Sigmoid colon (tissue), 7 donors: ENCODE results near the gene FICD. TPM values are rescaled to one million over a fixed set of nuclear protein-coding genes. Genes with fewer than 3 reads are reported as not detected.

Experiments
- DNase-seq: peaks from one replicate; pipeline ENCODE4 v3.0.0-alpha.2; 2019
- H3K27ac ChIP-seq, 4 donors: fragments of 200-600 bp; sonication (generic); one replicate each; pipeline ENCODE4 v1.5.1; 2016 to 2019; ENCODE audit warnings: mild to moderate bottlenecking in 1 of 4
- H3K27me3 ChIP-seq, 3 donors: fragments of 200-600 bp; sonication (generic); one replicate each; pipeline ENCODE4 v1.5.1; 2019; ENCODE audit warnings: mild to moderate bottlenecking in 1 of 3
- H3K36me3 ChIP-seq, 4 donors: fragments of 200-600 bp; sonication (generic); one replicate each; pipeline ENCODE4 v1.5.1; 2016 to 2019
- H3K4me1 ChIP-seq, 4 donors: fragments of 200-600 bp; sonication (generic); one replicate each; pipeline ENCODE4 v1.5.1; 2017 to 2019
- H3K4me3 ChIP-seq, 4 donors: fragments of 200-600 bp; sonication (generic); one replicate each; pipeline ENCODE4 v1.5.1; 2017 to 2019; ENCODE audit warnings: mild to moderate bottlenecking in 2 of 4, moderate library complexity in 1 of 4
- H3K9me3 ChIP-seq, 4 donors: fragments of 200-600 bp in 3 of 4; sonication (generic) in 3 of 4; one replicate each; pipeline versions ENCODE4 v1.5.1 to v1.6.1; 2013 to 2019
- EP300 ChIP-seq, 4 donors: sonication (generic); formaldehyde crosslinking; IDR thresholded peaks; one replicate each; pipeline ENCODE4 v1.6.1; 2017; ENCODE audit warnings: antibody characterized with exemption in 4 of 4
- POLR2A ChIP-seq, 2 donors: fragments of 450-650 bp; IDR thresholded peaks; one replicate each; pipeline ENCODE4 v1.6.1; 2016; ENCODE audit warnings: antibody characterized with exemption in 2 of 2, mild to moderate bottlenecking in 2 of 2, moderate library complexity in 2 of 2
- POLR2AphosphoS5 ChIP-seq, 4 donors: sonication (generic); formaldehyde crosslinking; IDR thresholded peaks; one replicate each; pipeline ENCODE4 v1.6.1; 2017; ENCODE audit warnings: antibody characterized with exemption in 4 of 4
- WGBS, 2 donors: extraction: QIAGEN DNeasy Blood & Tissue Kit; methylation state at CpG; one replicate each; pipeline ENCODE4 v1.1.7; 2013; 5-methylcytosine and 5-hydroxymethylcytosine counted together
- intact Hi-C: fragments of 100-400 bp; cut with DNase I; formaldehyde crosslinking; loops from one replicate; pipeline ENCODE4 v1.15.1; 2023
- polyA plus RNA-seq, 3 donors: library from polyadenylated mRNA; stranded (reverse); fragments of 200-250 nt; gene quantifications; one replicate each; pipeline ENCODE4 v1.2.3, GENCODE V29; 2013
- total RNA-seq, 4 donors: library from RNA; depleted of rRNA; stranded (reverse); fragments of >200 nt; gene quantifications; one replicate each; pipeline ENCODE4 v1.1.0, GENCODE V29; 2016
- TF ChIP-seq, protein P1 (sequence below), 4 experiments: fragments of 450-650 bp in 3 of 4; fragments of 200-600 bp in 1 of 4; IDR thresholded peaks; one replicate each; pipeline ENCODE4 v1.5.1; 2016 to 2019; ENCODE audit warnings: antibody characterized with exemption in 4 of 4, mild to moderate bottlenecking in 3 of 4, moderate library complexity in 2 of 4
- donor health status: healthy with polysubstance abuse.
- donor health status: Bipolar disorder and iron deficiency.
- donor health status: healthy.

The FICD gene
- total and polyA plus RNA-seq, 7 donors = 1.2 to 5.4 (median 3.2) TPM; not detected in 1

DNA sequence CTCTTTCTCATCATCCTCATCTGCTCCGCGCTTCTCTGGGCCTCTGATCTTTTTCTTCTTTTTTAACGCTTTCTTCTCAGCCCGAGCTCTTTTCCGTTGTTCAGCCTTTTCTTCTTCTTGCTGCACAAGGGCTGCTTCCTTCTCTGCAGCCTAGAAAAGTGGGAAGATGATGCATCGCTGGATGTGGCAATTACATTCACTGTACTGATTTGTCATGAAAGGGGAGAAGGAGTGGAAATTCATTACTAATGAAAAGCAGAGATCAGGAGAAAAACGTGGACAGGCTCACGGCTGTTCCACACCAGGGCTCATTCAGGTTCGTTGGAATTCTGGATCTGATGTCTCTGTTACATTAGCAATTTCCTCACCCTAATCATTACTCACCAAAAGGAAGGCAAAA is 15.1 kb downstream of the FICD start:
- 92 to 94% methylated on average over 9 of the region's 9 CpGs for WGBS, 2 donors
- no peak for TF ChIP-seq POLR2AphosphoS5 (IDR thresholded peaks at IDR 0.05)
- TF ChIP-seq, protein P1, sequence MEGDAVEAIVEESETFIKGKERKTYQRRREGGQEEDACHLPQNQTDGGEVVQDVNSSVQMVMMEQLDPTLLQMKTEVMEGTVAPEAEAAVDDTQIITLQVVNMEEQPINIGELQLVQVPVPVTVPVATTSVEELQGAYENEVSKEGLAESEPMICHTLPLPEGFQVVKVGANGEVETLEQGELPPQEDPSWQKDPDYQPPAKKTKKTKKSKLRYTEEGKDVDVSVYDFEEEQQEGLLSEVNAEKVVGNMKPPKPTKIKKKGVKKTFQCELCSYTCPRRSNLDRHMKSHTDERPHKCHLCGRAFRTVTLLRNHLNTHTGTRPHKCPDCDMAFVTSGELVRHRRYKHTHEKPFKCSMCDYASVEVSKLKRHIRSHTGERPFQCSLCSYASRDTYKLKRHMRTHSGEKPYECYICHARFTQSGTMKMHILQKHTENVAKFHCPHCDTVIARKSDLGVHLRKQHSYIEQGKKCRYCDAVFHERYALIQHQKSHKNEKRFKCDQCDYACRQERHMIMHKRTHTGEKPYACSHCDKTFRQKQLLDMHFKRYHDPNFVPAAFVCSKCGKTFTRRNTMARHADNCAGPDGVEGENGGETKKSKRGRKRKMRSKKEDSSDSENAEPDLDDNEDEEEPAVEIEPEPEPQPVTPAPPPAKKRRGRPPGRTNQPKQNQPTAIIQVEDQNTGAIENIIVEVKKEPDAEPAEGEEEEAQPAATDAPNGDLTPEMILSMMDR (IDR thresholded peaks at IDR 0.05) = no peak
- Histone ChIP-seq H3K36me3 (peaks cover 44 to 100% (median 77%) of the 10 kb centered on the region in 4 donors), H3K4me3 (no peak overlapping the region), H3K27ac (no peak overlapping the region), H3K4me1 (no peaks in the 10 kb centered on the region), H3K27me3 (no peaks in the 10 kb centered on the region), H3K9me3 (no peaks in the 10 kb centered on the region)
- DNase-seq = no peak
- intact Hi-C loops = no loop called here

DNA sequence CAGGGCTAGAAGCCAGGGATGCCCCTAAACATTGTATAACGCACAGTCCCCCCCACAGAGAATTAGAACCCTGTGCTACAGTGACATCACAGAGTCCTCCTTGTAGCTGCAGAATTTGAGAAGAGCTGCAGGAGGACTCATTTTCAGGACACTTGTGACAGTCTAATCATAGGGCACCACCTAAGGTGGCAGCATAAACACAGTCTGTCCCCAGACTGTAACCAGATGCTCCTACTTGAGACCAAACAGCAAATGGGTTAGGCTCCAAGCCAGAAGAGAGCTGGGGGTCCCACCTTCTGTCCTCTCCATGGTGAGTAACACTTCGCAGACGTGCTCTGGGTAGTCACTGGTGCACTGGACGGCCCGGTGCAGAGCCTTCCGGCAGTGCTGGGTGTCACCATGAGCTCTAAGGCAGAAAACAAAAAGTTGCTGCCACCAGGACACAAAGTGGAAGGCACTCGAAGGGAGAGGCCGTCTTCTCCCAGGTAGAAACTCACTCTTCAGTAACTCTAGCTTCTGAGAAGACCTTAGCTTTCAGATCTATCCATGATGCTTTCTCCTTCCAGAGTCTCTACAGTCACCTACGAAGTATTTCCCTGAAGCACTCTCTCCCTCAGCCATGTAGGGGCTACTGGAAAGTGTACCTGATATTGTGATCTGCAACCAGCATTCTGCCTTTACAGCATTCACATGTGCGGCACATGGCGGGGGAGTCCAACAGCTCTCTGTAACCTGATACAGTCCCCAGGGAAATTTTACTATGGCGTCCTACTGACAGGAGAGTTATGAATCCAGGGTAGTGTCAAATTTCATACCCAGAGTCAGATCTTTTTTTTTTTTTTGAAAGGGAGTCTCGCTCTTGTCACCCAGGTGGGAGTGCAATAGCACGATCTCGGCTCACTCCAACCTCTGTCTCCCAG is 17.1 kb downstream of the FICD start:
- Histone ChIP-seq H3K36me3 (peaks cover 39 to 100% (median 71%) of the 10 kb centered on the region in 4 donors), H3K27me3 (no peaks in the 10 kb centered on the region), H3K27ac (no peak overlapping the region), H3K4me3 (no peak overlapping the region), H3K9me3 (no peaks in the 10 kb centered on the region), H3K4me1 (no peaks in the 10 kb centered on the region)
- TF ChIP-seq, protein P1 (IDR thresholded peaks at IDR 0.05) = no peak
- TF ChIP-seq POLR2A (IDR thresholded peaks at IDR 0.05) (no peak), EP300 (IDR thresholded peaks at IDR 0.05) (no peak), POLR2AphosphoS5 (IDR thresholded peaks at IDR 0.05) (no peak)
- intact Hi-C loops = no loop called here
- DNase-seq = no peak
- 96 to 97% methylated on average over 15 of the region's 15 CpGs for WGBS, 2 donors

DNA sequence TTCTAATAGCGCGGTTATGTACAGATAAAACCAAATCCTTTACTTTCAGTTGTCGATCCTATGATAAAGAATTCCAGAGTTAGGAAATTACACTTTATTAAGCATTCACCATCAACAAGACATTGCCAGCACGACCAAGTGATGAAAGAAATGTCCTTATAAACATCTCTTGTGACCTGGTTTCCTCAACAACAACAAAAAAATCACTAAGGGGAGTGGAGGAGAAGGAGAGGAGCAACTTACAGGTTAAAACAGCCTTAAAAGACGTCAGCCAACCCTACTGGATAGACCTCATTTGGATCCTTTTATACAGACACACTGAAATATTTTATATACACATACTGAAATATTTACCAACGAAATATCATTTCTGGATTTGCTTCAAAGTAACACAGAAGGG is 23.1 kb downstream of the FICD start:
- DNase-seq = no peak
- intact Hi-C loops = no loop called here
- TF ChIP-seq EP300 (IDR thresholded peaks at IDR 0.05) (no peak), POLR2AphosphoS5 (IDR thresholded peaks at IDR 0.05) (no peak), POLR2A (IDR thresholded peaks at IDR 0.05) (no peak)
- TF ChIP-seq, protein P1 (IDR thresholded peaks at IDR 0.05) = no peak
- H3K36me3 ChIP-seq = peaks cover 21 to 72% (median 29%) of the 10 kb centered on the region in 4 donors
- H3K4me1 ChIP-seq = peaks cover 0 to 11% (median 7%) of the 10 kb centered on the region in 4 donors
- H3K27me3 ChIP-seq = no peaks in the 10 kb centered on the region
- 72 to 77% methylated on average over 6 of the region's 6 CpGs for WGBS, 2 donors
- H3K4me3 ChIP-seq = no peak overlapping the region
- H3K9me3 ChIP-seq = no peaks in the 10 kb centered on the region
- H3K27ac ChIP-seq = no peak overlapping the region

DNA sequence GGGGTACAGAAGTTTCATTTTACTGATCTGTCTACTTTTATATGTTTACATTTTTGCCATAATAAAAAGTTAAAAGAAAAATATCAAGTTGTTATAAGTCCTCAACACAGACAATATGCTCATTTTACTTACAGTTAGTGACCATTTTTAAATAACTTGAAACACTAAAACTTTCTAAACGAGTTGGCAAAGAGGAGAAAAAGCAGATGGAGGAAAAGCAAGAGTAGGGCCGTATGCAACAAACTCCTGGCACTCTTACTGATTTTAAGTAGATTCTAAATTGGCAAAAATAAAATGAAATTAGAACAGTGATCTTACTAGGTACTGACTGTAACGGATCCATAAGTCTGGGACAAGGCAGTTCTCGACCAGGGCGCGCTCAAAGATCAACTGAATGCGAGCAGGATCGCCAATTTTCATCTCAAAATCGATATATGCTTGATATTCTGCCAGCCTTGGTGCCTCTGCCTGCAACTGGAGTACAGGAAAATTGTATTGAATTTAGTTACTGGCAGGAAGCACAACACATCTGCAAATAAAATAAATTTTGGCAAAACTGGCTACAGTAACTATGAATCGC is 23.6 kb downstream of the FICD start:
- no peak for DNase-seq
- intact Hi-C loops = no loop called here
- Histone ChIP-seq H3K4me3 (no peak overlapping the region), H3K9me3 (no peaks in the 10 kb centered on the region), H3K27ac (no peak overlapping the region), H3K27me3 (no peaks in the 10 kb centered on the region), H3K36me3 (peaks cover 21 to 72% (median 29%) of the 10 kb centered on the region in 4 donors), H3K4me1 (peaks cover 0 to 12% (median 8%) of the 10 kb centered on the region in 4 donors)
- no peak for TF ChIP-seq POLR2AphosphoS5 (IDR thresholded peaks at IDR 0.05)
- no peak for TF ChIP-seq POLR2A (IDR thresholded peaks at IDR 0.05)
- TF ChIP-seq, protein P1 (IDR thresholded peaks at IDR 0.05) = no peak
- no peak for TF ChIP-seq EP300 (IDR thresholded peaks at IDR 0.05)
- 92 to 95% methylated on average over 10 of the region's 10 CpGs for WGBS, 2 donors
